Activated T-cell treated with anti-CD3 and anti-CD28 coated beads, Interleukin-2, amount 50 U/mL, for 4 hours (primary cell): Measurements from ENCODE around the gene TNFRSF17. TPM values are rescaled to one million over a fixed set of nuclear protein-coding genes. Genes with fewer than 3 reads are reported as not detected.
"Not testable (repeated sequence)": the region's sequence is repeated elsewhere in the genome, so short reads cannot be mapped to it uniquely, and the experiment has no call there.

Experiments
- ATAC-seq, 2 donors: fragments of 200-7000 bp; cut with Tn5 transposase; one replicate each; pipeline ENCODE4 v1.10.0; 2021
- DNase-seq: peaks from one replicate; pipeline ENCODE4 v3.0.0-alpha.2; 2020
- H3K27me3 Mint-ChIP-seq: one replicate; pipeline ENCODE4 v1.8.0; 2021; ENCODE audit warnings: low read depth, mixed read lengths
- H3K36me3 Mint-ChIP-seq: one replicate; pipeline ENCODE4 v1.8.0; 2022; ENCODE audit warnings: mixed read lengths; ENCODE audit not compliant: insufficient read depth
- H3K4me1 Mint-ChIP-seq: one replicate; pipeline ENCODE4 v1.8.0; 2021; ENCODE audit warnings: low read depth, mixed read lengths
- H3K4me3 Mint-ChIP-seq: one replicate; pipeline ENCODE4 v1.8.0; 2021; ENCODE audit warnings: mild to moderate bottlenecking, moderate library complexity, mixed read lengths
- H3K9me3 Mint-ChIP-seq: one replicate; pipeline ENCODE4 v1.8.0; 2021; ENCODE audit warnings: mixed read lengths
- total RNA-seq, 3 donors: library from RNA; stranded (reverse); gene quantifications; one replicate each; pipeline ENCODE4 v1.2.1, GENCODE V29; 2021

TNFRSF17 gene
- total RNA-seq, 3 donors from 2014 or later: not detected

DNA sequence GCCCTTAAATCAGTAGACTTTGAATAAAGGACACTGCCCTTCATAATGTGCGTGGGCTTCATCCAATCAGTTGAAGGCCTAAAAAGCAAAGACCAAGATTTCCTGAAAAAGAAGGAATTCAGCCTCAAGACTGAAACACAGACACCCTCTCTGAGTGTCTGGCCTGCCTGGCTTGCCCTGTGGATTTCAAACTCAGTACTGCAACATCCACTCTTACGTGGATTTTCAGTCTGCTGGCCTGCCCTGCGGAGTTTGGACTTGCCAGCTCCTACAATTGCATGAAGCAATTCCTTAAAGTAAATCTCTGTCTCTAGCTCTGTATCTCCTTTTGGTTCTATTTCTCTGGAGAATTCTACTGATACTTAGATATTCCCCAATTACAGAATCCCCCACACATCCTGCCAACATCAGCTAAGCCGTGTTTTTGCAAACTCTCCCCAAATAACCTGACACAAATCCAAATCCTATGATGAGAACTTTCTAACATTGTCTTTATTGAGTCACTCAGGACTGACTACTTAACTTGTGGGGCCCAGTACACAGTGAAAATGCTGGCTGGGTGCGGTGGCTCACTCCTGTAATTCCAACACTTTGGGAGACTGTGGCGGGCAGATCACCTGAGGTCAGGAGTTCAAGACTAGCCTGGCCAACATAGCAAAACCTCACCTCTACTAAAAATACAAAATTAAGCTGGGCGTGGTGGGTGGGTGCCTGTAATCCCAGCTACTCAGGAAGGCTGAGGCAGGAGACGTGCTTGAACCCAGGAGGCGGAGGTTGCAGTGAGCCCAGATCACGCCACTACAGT lies 7.2 kb upstream of the TNFRSF17 start:
- H3K9me3 Mint-ChIP-seq: no peaks in the 10 kb centered on the region
- no peak overlapping the region for H3K4me3 Mint-ChIP-seq
- no peaks in the 10 kb centered on the region for H3K4me1 Mint-ChIP-seq
- ATAC-seq (no peak), DNase-seq (no peak)
- H3K27me3 Mint-ChIP-seq: peaks cover 2% of the 10 kb centered on the region
- H3K36me3 Mint-ChIP-seq: no peaks in the 10 kb centered on the region

DNA sequence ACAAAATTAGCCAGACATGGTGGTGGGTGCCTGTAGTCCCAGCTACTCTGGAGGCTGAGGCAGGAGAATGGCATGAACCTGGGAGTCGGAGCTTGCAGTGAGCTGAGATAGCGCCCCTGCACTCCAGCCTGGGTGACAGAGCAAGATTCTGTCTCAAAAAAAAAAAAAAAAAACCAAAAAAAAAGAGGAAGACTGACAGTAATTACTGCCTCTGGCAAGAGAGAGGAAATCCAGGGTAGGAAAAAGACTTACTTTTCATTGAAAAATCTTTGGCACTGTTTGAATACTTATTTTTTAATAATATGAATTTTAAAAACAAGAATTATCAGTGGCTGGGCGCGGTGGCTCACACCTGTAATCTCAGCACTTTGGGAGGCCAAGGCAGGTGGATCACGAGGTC lies 2.6 kb upstream of the TNFRSF17 start:
- not testable (repeated sequence) for H3K4me3 Mint-ChIP-seq, H3K9me3 Mint-ChIP-seq, H3K36me3 Mint-ChIP-seq, ATAC-seq, H3K4me1 Mint-ChIP-seq, H3K27me3 Mint-ChIP-seq, DNase-seq

DNA sequence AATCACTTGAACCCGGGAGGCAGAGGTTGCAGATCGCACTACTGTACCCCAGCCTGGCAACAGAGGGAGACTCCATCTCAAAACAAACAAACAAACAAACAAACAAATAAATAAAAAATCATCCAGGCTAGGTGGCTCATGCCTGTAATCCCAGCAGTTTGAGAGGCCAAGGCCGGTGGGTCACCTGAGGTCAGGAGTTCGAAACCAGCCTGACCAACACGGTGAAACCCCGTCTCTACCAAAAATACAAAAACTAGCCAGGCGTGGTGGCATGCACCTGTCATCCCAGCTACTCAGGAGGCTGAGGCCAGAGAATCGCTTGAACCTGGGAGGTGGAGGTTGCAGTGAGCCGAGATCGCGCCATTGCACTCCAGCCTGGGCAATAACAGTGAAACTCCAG lies 2.0 kb upstream of the TNFRSF17 start:
- H3K9me3 Mint-ChIP-seq, DNase-seq, H3K4me3 Mint-ChIP-seq, H3K4me1 Mint-ChIP-seq, H3K27me3 Mint-ChIP-seq, H3K36me3 Mint-ChIP-seq, ATAC-seq: not testable (repeated sequence)

DNA sequence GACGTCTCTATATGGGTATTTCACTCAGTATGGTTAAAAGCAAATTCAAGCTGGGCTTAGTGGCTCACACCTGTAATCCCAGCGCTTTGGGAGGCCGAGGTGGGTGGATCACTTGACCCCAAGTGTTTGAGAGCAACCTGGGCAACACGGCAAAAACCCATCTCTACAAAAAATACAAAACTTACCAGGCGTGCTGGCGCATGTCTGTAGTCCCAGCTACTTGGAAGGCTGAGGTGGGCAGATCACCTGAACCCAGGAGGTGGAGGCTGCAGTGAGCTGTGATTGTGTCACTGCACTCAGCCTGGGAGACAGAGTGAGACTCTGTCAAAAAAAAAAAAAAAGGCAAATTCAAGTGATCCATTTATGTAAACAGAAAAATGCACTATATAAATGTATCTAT lies 1.3 kb upstream of the TNFRSF17 start:
- no peak for DNase-seq
- no peaks in the 10 kb centered on the region for H3K36me3 Mint-ChIP-seq
- no peaks in the 10 kb centered on the region for H3K4me1 Mint-ChIP-seq
- H3K9me3 Mint-ChIP-seq: no peaks in the 10 kb centered on the region
- ATAC-seq: no peak
- no peak overlapping the region for H3K4me3 Mint-ChIP-seq
- H3K27me3 Mint-ChIP-seq: peaks cover 2% of the 10 kb centered on the region

DNA sequence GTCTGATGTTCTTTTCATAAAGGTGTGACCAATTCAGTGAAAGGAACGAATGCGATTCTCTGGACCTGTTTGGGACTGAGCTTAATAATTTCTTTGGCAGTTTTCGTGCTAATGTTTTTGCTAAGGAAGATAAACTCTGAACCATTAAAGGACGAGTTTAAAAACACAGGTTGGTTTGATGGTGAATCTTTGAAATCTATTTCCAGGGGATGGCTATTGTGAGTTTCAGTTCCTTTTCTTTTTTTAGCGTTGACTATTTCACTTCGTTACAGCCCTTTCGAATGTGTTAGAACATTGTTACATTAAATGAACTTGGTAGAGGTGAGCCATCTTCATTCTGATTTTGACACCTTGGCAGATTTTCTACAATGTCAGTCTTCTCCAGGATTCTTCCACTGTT lies 1.2 kb downstream of the TNFRSF17 start:
- Mint-ChIP-seq H3K4me3 (no peak overlapping the region), H3K4me1 (no peaks in the 10 kb centered on the region), H3K36me3 (no peaks in the 10 kb centered on the region), H3K27me3 (peaks cover 2% of the 10 kb centered on the region), H3K9me3 (no peaks in the 10 kb centered on the region)
- DNase-seq (no peak), ATAC-seq (no peak)

DNA sequence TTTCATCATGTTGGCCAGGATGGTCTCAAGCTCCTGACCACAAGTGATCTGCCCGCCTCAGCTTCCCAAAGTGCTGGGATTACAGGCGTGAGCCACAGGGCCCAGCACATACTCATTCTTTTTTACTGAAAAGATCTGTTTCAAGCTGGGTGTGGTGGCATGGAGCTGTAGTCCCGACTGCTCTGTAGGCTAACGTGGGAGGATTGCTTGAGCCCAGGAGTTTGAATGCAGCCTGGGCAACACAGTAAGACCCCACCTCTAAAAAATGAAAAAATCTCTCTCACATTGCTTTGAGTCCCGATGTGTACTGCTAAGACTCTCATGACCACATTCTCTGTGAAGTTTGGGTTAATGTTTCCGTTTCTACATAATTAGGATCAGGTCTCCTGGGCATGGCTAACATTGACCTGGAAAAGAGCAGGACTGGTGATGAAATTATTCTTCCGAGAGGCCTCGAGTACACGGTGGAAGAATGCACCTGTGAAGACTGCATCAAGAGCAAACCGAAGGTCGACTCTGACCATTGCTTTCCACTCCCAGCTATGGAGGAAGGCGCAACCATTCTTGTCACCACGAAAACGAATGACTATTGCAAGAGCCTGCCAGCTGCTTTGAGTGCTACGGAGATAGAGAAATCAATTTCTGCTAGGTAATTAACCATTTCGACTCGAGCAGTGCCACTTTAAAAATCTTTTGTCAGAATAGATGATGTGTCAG lies 2.3 kb downstream of the TNFRSF17 start:
- Mint-ChIP-seq H3K4me3 (no peak overlapping the region), H3K9me3 (no peaks in the 10 kb centered on the region), H3K36me3 (no peaks in the 10 kb centered on the region), H3K4me1 (no peaks in the 10 kb centered on the region), H3K27me3 (no peaks in the 10 kb centered on the region)
- DNase-seq (no peak), ATAC-seq (no peak)

DNA sequence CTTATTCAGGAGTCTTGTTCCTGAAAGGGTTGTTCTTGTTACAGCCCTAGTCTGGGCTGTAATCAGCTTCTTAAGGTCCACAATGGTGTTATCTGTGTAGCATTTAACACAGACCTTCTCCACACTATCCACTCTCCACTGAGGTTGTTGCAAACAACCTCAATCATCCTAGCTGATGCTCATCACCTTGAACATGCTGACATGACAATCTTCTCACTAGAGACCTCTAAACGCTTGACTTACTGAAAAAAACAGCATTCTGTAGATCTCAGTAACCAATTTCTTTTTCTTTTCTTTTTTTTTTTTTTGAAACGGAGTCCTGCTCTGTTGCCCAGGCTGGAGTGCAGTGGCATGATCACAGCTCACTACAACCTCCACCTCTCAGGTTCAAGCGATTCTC lies 3.6 kb downstream of the TNFRSF17 start:
- Mint-ChIP-seq H3K4me3 (no peak overlapping the region), H3K27me3 (no peaks in the 10 kb centered on the region), H3K36me3 (no peaks in the 10 kb centered on the region), H3K9me3 (no peaks in the 10 kb centered on the region), H3K4me1 (no peaks in the 10 kb centered on the region)
- ATAC-seq (no peak), DNase-seq (no peak)

DNA sequence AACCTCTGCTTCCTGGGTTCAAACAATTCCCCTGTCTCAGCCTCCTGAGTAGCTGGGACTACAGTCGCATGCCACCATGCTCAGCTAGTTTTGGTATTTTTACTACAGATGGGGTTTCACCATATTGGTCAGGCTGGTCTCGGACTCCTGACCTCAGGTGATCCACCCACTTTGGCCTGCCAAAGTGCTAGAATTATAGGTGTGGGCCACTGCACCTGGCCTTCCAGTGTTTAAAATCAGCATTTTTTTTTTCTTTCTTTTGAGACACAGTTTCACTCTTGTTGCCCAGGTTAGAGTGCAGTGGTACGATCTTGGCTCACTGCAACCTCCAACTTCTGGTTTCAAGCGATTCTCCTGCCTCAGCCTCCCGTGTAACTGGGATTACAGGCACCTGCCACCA lies 5.3 kb downstream of the TNFRSF17 start:
- not testable (repeated sequence) for H3K4me1 Mint-ChIP-seq, H3K4me3 Mint-ChIP-seq, H3K9me3 Mint-ChIP-seq, DNase-seq, H3K27me3 Mint-ChIP-seq, ATAC-seq, H3K36me3 Mint-ChIP-seq

DNA sequence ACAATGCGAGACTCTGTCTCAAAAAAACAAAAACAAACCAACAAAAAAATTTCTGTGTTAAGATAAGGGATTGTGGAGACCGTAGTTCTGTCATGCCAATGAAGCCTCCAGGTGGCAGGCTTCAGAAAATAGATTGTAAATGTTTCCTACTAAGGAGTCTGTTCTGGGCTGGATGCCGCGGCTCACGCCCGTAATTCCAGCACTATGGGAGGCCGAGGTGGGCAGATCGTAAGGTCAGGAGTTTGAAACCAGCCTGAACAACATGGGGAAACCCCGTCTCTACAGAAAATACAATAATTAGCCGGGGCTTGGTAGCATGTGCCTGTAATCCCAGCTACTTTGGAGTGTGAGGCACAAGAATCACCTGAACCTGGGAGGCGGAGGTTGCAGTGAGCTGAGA lies 7.1 kb downstream of the TNFRSF17 start:
- no peaks in the 10 kb centered on the region for H3K27me3 Mint-ChIP-seq
- ATAC-seq: no peak
- no peaks in the 10 kb centered on the region for H3K36me3 Mint-ChIP-seq
- H3K4me3 Mint-ChIP-seq: no peak overlapping the region
- DNase-seq: no peak
- H3K4me1 Mint-ChIP-seq: peaks cover 14% of the 10 kb centered on the region
- no peaks in the 10 kb centered on the region for H3K9me3 Mint-ChIP-seq

DNA sequence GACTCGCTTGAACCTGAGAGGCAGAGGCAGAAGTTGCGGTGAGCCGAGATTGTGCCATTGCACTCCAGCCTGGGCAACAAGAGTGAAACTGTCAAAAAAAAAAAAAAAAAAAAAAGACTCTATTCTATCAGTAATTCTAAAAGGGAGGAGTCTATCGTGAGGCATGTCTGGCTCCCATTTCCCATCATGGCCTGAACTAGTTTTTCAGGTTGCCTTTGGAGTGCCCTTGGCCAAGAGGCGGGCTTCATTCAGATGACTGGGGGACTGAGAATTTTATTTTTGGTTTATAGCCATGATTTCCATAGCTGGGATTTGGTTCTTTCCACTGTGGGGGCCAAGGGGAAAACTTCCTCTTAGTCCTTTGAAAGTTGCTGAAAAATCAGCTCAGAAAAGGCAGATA lies 8.1 kb downstream of the TNFRSF17 start:
- Mint-ChIP-seq H3K27me3 (no peaks in the 10 kb centered on the region), H3K36me3 (no peaks in the 10 kb centered on the region), H3K9me3 (no peaks in the 10 kb centered on the region), H3K4me3 (no peak overlapping the region), H3K4me1 (peaks cover 23% of the 10 kb centered on the region)
- ATAC-seq (no peak), DNase-seq (no peak)

DNA sequence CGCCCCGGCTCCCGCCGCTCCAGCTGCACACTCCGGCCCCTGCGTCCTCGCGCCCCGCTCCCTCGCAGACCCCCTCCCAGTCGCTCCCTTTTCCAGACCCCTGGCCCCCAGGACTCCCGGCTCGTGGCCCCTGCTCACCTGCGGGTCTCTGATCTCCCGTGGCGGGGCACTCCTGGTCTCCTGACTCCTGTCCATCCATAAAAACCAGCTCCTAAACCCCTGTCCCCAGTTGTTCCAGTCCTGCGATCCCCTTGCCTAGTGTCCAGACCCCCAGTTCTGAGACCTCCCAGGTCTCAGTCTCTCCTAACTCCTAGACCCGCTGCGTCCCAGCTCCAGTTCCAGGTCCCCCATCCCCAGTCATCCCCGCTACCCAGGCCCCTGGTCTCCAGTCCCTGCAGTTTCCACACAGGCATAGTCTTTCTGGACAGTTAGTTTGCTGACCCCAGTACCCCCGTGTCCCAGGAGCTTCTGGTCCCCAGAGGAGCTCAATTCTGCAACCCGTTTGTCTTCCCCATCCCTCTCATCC lies 11.9 kb downstream of the TNFRSF17 start:
- peak overlapping the region; percentile 96 for H3K4me3 Mint-ChIP-seq
- no peaks in the 10 kb centered on the region for H3K9me3 Mint-ChIP-seq
- H3K27me3 Mint-ChIP-seq: no peaks in the 10 kb centered on the region
- H3K4me1 Mint-ChIP-seq: peaks cover 36% of the 10 kb centered on the region
- ATAC-seq (peak; percentile 8 to 12), DNase-seq (no peak)
- H3K36me3 Mint-ChIP-seq: no peaks in the 10 kb centered on the region

DNA sequence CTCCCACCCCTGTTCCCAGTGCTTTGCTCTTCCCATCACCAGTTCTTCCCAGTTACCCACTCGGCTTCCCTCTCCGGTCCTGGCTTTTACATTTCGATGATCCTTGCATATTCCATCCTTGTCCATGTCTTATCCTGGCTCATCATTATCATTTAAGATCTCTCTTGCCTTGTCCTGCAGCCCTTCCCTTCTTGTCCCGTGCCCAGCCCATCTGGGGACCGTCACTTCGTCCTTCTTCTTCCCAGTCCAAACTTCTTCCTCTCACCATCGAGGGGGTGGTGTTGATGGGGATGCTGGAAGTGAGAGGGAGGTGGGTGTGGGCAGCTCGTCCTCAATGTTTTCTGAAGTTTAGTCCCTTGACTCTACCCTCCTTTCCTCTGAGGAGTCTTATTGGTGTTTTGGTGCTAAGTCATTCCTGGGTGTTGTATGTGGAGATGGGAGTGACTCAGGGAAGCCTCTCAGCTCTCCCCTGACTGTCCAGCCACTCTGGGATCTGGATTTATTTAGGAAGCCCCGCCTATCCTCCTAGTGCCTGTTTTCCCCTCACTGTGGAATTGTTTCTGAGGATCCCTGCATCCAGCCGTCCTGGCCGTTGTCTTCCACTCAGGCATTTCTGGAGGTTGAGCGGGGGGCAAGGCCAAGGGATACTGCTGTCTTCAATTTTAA lies 12.5 kb downstream of the TNFRSF17 start:
- ATAC-seq: no peak
- no peaks in the 10 kb centered on the region for H3K36me3 Mint-ChIP-seq
- H3K27me3 Mint-ChIP-seq: no peaks in the 10 kb centered on the region
- no peaks in the 10 kb centered on the region for H3K9me3 Mint-ChIP-seq
- peak overlapping the region; percentile 96 for H3K4me3 Mint-ChIP-seq
- no peak for DNase-seq
- peaks cover 38% of the 10 kb centered on the region for H3K4me1 Mint-ChIP-seq

DNA sequence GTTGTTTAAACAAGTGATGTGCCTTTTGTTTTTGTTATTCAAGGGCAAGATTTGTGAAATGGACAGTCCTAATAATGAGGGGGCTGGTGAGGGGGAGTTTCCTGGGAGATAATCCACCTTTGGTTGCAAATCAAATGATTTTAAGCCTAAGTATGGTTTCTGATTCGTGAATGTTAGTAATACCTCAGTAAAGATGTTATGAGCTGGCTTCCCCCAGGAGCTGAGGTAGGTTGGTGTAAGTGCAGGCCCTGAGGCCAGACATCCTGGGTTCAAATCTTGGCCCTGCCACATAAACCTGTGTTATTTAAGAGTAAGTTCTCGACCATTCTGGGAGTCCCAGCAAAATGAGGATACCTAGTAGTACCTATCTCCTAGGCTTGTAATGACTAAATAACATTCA lies 13.1 kb downstream of the TNFRSF17 start:
- H3K9me3 Mint-ChIP-seq: no peaks in the 10 kb centered on the region
- ATAC-seq (no peak), DNase-seq (no peak)
- peak overlapping the region; percentile 96 for H3K4me3 Mint-ChIP-seq
- H3K36me3 Mint-ChIP-seq: no peaks in the 10 kb centered on the region
- H3K27me3 Mint-ChIP-seq: no peaks in the 10 kb centered on the region
- H3K4me1 Mint-ChIP-seq: peaks cover 38% of the 10 kb centered on the region

DNA sequence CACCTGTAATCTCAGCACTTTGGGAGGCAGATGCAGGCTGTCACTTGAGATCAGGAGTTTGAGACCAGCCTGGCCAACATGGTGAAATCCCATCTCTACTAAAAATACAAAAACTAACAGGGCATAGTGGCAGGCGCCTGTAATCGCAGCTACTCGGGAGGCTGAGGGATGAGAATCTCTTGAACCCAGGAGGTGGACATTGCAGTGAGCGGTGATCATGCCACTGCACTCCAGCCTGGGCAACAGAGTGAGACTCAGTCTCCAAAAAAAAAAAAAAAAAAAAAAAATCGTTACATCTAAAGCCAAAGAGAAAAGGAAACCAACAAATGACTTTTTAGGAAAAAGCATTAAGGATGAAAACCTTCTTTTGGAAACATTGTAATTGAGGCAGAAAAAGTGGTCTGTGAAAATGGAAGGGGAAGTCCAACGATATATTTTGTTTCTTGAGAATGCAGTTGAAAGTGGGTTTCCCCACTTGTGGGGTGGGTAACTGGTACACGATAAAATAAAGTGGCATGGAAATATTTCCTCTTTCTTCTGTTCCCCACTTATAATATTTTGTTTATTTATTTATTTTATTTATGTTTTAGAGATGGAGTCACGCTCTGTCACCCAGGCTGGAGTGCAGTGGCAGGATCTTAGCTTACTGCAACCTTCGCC lies 14.1 kb downstream of the TNFRSF17 start:
- DNase-seq: no peak
- Mint-ChIP-seq H3K9me3 (no peaks in the 10 kb centered on the region), H3K36me3 (peaks cover 4% of the 10 kb centered on the region), H3K4me3 (no peak overlapping the region), H3K4me1 (peaks cover 38% of the 10 kb centered on the region), H3K27me3 (no peaks in the 10 kb centered on the region)
- ATAC-seq: no peak
